ENCODE data around the gene CENPP.

DNA sequence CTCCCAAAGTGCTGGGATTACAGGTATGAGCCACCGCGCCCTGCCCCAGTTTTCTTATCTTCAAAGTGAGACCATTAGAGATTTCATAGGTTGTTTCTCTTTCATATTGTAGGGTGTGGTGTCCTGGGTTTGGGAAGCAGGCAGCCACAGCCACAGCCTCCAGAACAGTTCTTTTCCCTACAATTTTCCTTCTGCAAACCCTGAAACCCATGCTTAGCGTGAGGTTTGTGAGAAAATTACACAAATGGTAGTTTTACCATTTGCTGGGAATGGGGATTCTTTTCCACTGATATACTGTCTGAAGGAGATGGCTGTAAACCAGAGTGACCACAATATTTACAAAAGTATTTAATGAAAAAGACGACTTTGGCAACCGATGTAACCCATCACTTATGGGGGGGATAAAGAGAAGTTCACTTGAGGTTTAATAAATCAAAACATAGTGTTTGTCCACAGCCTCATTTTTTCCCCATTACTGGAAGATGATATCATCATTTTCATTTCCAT is 236.8 kb downstream of the CENPP start:
- TF ChIP-seq FOXA1 (IDR thresholded peaks at IDR 0.05) (no peak), SP1 (IDR thresholded peaks at IDR 0.05) (no peak), CTBP1 (IDR thresholded peaks at IDR 0.05; ENCODE audit: borderline replicate concordance) (no peak), TARDBP (IDR thresholded peaks at IDR 0.05) (no peak), FOXM1 (IDR thresholded peaks at IDR 0.05; ENCODE audit: borderline replicate concordance) (no peak), HDGF (IDR thresholded peaks at IDR 0.05; ENCODE audit: borderline replicate concordance) (no peak), NFRKB (IDR thresholded peaks at IDR 0.05) (no peak)
